ENCODE results near the gene GSTM2.
"Not testable (repeated sequence)": the region's sequence is repeated elsewhere in the genome, so short reads cannot be mapped to it uniquely, and the experiment has no call there.

DNA sequence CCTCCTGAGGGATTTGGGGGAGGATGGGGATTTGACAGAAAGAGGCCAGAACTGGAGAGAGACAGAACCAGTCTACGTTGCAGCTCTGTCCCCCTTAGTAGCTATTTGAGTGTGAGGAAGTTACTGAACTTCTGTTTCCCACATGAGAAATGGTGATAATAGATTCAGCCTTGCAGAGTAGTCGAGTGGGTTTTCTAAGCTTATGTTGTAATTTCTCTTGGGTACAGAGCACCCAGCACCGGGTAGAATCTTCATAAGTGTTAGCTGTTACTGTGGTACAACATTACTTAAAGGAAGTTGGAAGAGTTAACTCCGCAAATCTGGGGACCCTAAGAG, 7.2 kb upstream of the GSTM2 start:
- TF ChIP-seq POLR2A (IDR thresholded peaks at IDR 0.05; ENCODE audit: low read depth, low read length); MAFK (IDR thresholded peaks at IDR 0.05; ENCODE audit: low read depth, low read length); RAD21 (IDR thresholded peaks at IDR 0.05; ENCODE audit: low read length); CEBPB (IDR thresholded peaks at IDR 0.05; ENCODE audit: low read depth, low read length); RFX5 (IDR thresholded peaks at IDR 0.05; ENCODE audit: low read depth, low read length); FOS (IDR thresholded peaks at IDR 0.05; ENCODE audit: low read depth, low read length); MAZ (IDR thresholded peaks at IDR 0.05; ENCODE audit: borderline replicate concordance, low read depth, low read length); RCOR1 (IDR thresholded peaks at IDR 0.05; ENCODE audit: insufficient replicate concordance, low read length); MXI1 (IDR thresholded peaks at IDR 0.05; ENCODE audit: borderline replicate concordance, low read depth, low read length): not testable (repeated sequence)
- TF ChIP-seq, protein P1, sequence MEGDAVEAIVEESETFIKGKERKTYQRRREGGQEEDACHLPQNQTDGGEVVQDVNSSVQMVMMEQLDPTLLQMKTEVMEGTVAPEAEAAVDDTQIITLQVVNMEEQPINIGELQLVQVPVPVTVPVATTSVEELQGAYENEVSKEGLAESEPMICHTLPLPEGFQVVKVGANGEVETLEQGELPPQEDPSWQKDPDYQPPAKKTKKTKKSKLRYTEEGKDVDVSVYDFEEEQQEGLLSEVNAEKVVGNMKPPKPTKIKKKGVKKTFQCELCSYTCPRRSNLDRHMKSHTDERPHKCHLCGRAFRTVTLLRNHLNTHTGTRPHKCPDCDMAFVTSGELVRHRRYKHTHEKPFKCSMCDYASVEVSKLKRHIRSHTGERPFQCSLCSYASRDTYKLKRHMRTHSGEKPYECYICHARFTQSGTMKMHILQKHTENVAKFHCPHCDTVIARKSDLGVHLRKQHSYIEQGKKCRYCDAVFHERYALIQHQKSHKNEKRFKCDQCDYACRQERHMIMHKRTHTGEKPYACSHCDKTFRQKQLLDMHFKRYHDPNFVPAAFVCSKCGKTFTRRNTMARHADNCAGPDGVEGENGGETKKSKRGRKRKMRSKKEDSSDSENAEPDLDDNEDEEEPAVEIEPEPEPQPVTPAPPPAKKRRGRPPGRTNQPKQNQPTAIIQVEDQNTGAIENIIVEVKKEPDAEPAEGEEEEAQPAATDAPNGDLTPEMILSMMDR (conservative IDR thresholded peaks at IDR 0.05; ENCODE audit: low read depth, low read length), result not testable (repeated sequence)
- TF ChIP-seq, protein P2, sequence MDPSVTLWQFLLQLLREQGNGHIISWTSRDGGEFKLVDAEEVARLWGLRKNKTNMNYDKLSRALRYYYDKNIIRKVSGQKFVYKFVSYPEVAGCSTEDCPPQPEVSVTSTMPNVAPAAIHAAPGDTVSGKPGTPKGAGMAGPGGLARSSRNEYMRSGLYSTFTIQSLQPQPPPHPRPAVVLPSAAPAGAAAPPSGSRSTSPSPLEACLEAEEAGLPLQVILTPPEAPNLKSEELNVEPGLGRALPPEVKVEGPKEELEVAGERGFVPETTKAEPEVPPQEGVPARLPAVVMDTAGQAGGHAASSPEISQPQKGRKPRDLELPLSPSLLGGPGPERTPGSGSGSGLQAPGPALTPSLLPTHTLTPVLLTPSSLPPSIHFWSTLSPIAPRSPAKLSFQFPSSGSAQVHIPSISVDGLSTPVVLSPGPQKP (IDR thresholded peaks at IDR 0.05; ENCODE audit: borderline replicate concordance, low read depth, low read length), result not testable (repeated sequence)
- TF ChIP-seq, protein P3, sequence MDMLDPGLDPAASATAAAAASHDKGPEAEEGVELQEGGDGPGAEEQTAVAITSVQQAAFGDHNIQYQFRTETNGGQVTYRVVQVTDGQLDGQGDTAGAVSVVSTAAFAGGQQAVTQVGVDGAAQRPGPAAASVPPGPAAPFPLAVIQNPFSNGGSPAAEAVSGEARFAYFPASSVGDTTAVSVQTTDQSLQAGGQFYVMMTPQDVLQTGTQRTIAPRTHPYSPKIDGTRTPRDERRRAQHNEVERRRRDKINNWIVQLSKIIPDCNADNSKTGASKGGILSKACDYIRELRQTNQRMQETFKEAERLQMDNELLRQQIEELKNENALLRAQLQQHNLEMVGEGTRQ (IDR thresholded peaks at IDR 0.05; ENCODE audit: low read depth, low read length), result not testable (repeated sequence)
